Stimulated activated CD8-positive, alpha-beta memory T cell treated with anti-CD3 and anti-CD28 coated beads, Interleukin-15, amount 100 ng/mL, for 4 hours (primary cell): ENCODE results near the gene DOCK10.

Experiments
- DNase-seq, 2 donors: peaks; one replicate each; pipeline ENCODE4 v3.0.0-alpha.2; 2020; ENCODE audit warnings: low read depth in 2 of 2

The DOCK10 gene

GRCh38 chr2:224716921-224717320 lies 325.3 kb downstream of the DOCK10 start:
- DNase-seq: no peak

DNA sequence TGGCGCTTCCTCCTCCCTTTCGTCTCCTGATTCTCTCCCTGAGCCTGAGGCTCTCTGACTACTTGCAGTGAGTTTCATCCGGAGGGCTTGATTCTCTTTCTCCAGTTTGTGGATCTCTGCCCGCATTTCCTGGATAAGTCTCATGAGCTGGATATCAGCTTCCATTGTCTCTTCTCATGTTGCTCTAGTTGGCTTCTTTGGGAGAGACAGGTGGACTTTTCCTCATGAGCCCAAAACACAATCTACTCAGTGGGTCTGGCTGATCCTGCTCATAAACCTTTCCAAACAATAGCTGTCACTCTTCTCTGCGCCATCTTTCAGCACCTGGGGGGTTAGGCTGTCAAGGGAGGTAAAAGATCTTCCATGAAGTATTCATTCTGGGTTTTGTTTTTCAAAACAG lies 326.1 kb downstream of the DOCK10 start, which contains the start of gene CCDC195:
Gene CCDC195 (minus strand): TSS at position 165 of the 400 bp plus-strand sequence. CDS start 0 bp downstream, at position 165.
- no peak for DNase-seq
